K562 (cell line): ENCODE data around the gene NOSTRIN. TPM values are rescaled to one million over a fixed set of nuclear protein-coding genes. Genes with fewer than 3 reads are reported as not detected.
A peak's percentile ranks its signal among the peaks of the same experiment; 100 is the strongest.

Experiments used
- ATAC-seq: fragments of 200-7000 bp; cut with Tn5 transposase; 3 replicates; pipeline ENCODE4 v1.9.1; 2020; ENCODE audit warnings: moderate library complexity
- BruUV-seq: library from RNA; stranded (reverse); fragments of 400-500 nt; replicated peaks from 2 replicates; lab custom pipeline; 2021; lab: Mats Ljungman, UMichigan
- CTCF ChIA-PET: fragments of 300-600 bp; formaldehyde crosslinking; extraction: SDS; loops from one replicate; lab custom pipeline; 2021; ENCODE audit warnings: low intra/inter-chr PET ratio; lab: Yijun Ruan, JAX
- POLR2A ChIA-PET: fragments of 300-600, 350-650 bp; sonication (Branson Sonifier 250); formaldehyde crosslinking; extraction: SDS; loops from one replicate; lab custom pipeline; 2021; ENCODE audit warnings: antibody characterized with exemption, inconsistent platforms; lab: Yijun Ruan, JAX
- DNase-seq, 4 experiments: peaks; one replicate each; pipeline versions ENCODE4 v3.0.0 to v3.0.0-alpha.2; 2011 to 2018; ENCODE audit warnings: low spot score in 3 of 4, mixed read lengths in 3 of 4; ENCODE audit errors: extremely low read depth in 1 of 4
- FAIRE-seq: peaks from 2 replicates; lab custom pipeline; 2011; peaks lifted over from hg19 to GRCh38; lab: Jason Lieb, UNC
- H2AFZ ChIP-seq: 2 replicates; pipeline ENCODE4 v1.6.0; 2011; ENCODE audit warnings: low read depth, low read length, control low read depth, inconsistent platforms
- H3K27ac ChIP-seq: fragments of 200-600 bp; 3 replicates; pipeline ENCODE4 v1.8.0; 2011; ENCODE audit warnings: low read depth, mild to moderate bottlenecking, control low read depth, inconsistent platforms, low read length, moderate library complexity, mixed read lengths; ENCODE audit errors: extremely low read depth
- H3K27me3 ChIP-seq, 2 experiments: fragments of 300-600 bp in 1 of 2; 2 replicates in 1 of 2; 3 replicates in 1 of 2; pipeline versions ENCODE4 v1.6.0 to v1.8.0; 2011; ENCODE audit warnings: inconsistent platforms in 2 of 2, low read length in 2 of 2, mild to moderate bottlenecking in 1 of 2, mixed read lengths in 1 of 2, moderate library complexity in 1 of 2; ENCODE audit not compliant: control insufficient read depth in 2 of 2, insufficient read depth in 2 of 2
- H3K36me3 ChIP-seq: fragments of 300-600 bp; 3 replicates; pipeline ENCODE4 v1.8.0; 2011; ENCODE audit warnings: mild to moderate bottlenecking, low read length, inconsistent platforms; ENCODE audit not compliant: control insufficient read depth, insufficient read depth
- H3K4me1 ChIP-seq, 2 experiments: fragments of 200-600 bp in 1 of 2; replicated peaks in 1 of 2; 2 replicates in 1 of 2; 3 replicates in 1 of 2; pipeline versions ENCODE4 v1.5.1 to v1.8.0; 2011; ENCODE audit warnings: inconsistent platforms in 2 of 2, low read length in 2 of 2, mild to moderate bottlenecking in 1 of 2, mixed read lengths in 1 of 2, moderate library complexity in 1 of 2; ENCODE audit not compliant: control insufficient read depth in 2 of 2, insufficient read depth in 2 of 2
- H3K4me2 ChIP-seq: 2 replicates; pipeline ENCODE4 v1.6.1; 2011; ENCODE audit warnings: low read length, control low read depth, inconsistent platforms, mixed read lengths; ENCODE audit not compliant: insufficient read depth
- H3K4me3 ChIP-seq: fragments of 200-600 bp; sonication (generic), shearing (Covaris generic); 2 replicates; pipeline ENCODE4 v1.5.1; 2016; ENCODE audit warnings: control low read depth, inconsistent platforms
- H3K79me2 ChIP-seq: fragments of 200-600 bp; 3 replicates; pipeline ENCODE4 v1.8.0; 2011; ENCODE audit warnings: low read length, inconsistent platforms; ENCODE audit not compliant: control insufficient read depth, insufficient read depth
- H3K9ac ChIP-seq, 2 experiments: 2 replicates each; pipeline versions ENCODE4 v1.6.0 to v1.6.1; 2011; ENCODE audit warnings: low read depth in 2 of 2, low read length in 2 of 2, control low read depth in 1 of 2, inconsistent platforms in 1 of 2, mild to moderate bottlenecking in 1 of 2, mixed read lengths in 1 of 2; ENCODE audit not compliant: insufficient read depth in 1 of 2
- H3K9me1 ChIP-seq: one replicate; pipeline ENCODE4 v1.6.0; 2011; ENCODE audit warnings: inconsistent platforms, mild to moderate bottlenecking, low read length, moderate library complexity; ENCODE audit not compliant: control insufficient read depth, insufficient read depth
- H3K9me3 ChIP-seq: replicated peaks from 2 replicates; pipeline ENCODE4 v1.5.1; 2011; ENCODE audit warnings: low read depth, low read length, inconsistent platforms; ENCODE audit not compliant: control insufficient read depth, insufficient read depth
- H4K20me1 ChIP-seq: replicated peaks from 2 replicates; pipeline ENCODE4 v1.6.1; 2011; ENCODE audit warnings: low read length, inconsistent platforms, mixed read lengths; ENCODE audit not compliant: control insufficient read depth, insufficient read depth
- CC2D1A ChIP-seq: fragments of 450-650 bp; IDR thresholded peaks from 2 replicates; pipeline ENCODE4 v1.6.1; 2017; ENCODE audit warnings: mild to moderate bottlenecking
- FOSL1 ChIP-seq: fragments of 200-800 bp; sonication (Bioruptor generic); conservative IDR thresholded peaks from 2 replicates; pipeline ENCODE4 v1.6.1; 2016; ENCODE audit warnings: missing genetic modification characterization, missing compliant biosample characterization
- HCFC1 ChIP-seq: IDR thresholded peaks from 2 replicates; pipeline ENCODE4 v1.6.1; 2012; ENCODE audit warnings: low read depth, low read length, improper control_type of control experiment
- KHSRP ChIP-seq: fragments of 450-650 bp; IDR thresholded peaks from 2 replicates; pipeline ENCODE4 v1.6.1; 2017
- SMARCC2 ChIP-seq: fragments of 450-650 bp; IDR thresholded peaks from 2 replicates; pipeline ENCODE4 v1.6.1; 2017; ENCODE audit warnings: antibody characterized with exemption, moderate library complexity, mild to moderate bottlenecking, low read depth
- TBL1XR1 ChIP-seq, 2 experiments: IDR thresholded peaks; 2 replicates each; pipeline ENCODE4 v1.6.1; 2012; ENCODE audit warnings: improper control_type of control experiment in 2 of 2, low read length in 2 of 2, mild to moderate bottlenecking in 1 of 2
- ZEB2 ChIP-seq: fragments of 450-650 bp; IDR thresholded peaks from 2 replicates; pipeline ENCODE4 v1.6.1; 2016
- WGBS: fragments of 100-300 bp; shearing (Covaris generic); methylation state at CpG from one replicate; pipeline ENCODE4 v1.1.6; 2016; ENCODE audit warnings: low coverage, mixed read lengths; ENCODE audit not compliant: insufficient coverage; ENCODE audit errors: missing lambda C conversion rate; 5-methylcytosine and 5-hydroxymethylcytosine counted together
- in situ Hi-C: fragments of 300-500 bp; cut with MboI; formaldehyde crosslinking; loops from 4 replicates; pipeline ENCODE4 v1.15.0; 2018; ENCODE audit warnings: inconsistent platforms, mixed read lengths
- intact Hi-C: fragments of 100-400 bp; cut with micrococcal nuclease; formaldehyde crosslinking; loops from 2 replicates; pipeline ENCODE4 v1.14.2; 2022
- polyA plus RNA-seq, 8 experiments: library from polyadenylated mRNA; depleted of rRNA in 4 of 8; stranded (reverse) in 5 of 8; unstranded in 3 of 8; fragments of >200 nt; fragmentation: Nextera tagmentation in 2 of 8; fragmentation: Illumina TruSeq in 1 of 8; extraction: Ambion mirVana in 2 of 8; extraction: Trizol in 1 of 8; gene quantifications; 2 replicates each; pipeline versions ENCODE4 v1.2.1 to v1.2.3, GENCODE V29; 2011 to 2014; ENCODE audit warnings: inconsistent platforms in 1 of 8, missing spikeins in 1 of 8
- total RNA-seq, 7 experiments: library from RNA; depleted of rRNA in 6 of 7; stranded (reverse); fragments of >200 nt in 6 of 7; fragmentation: Illumina TruSeq in 2 of 7; extraction: Trizol in 2 of 7; gene quantifications; 2 replicates each; pipeline versions ENCODE4 v1.2.1 to v1.2.3, GENCODE V29; 2011 to 2021; ENCODE audit warnings: low replicate concordance in 1 of 7
- TF ChIP-seq, protein P1 (sequence below): fragments of 200-400 bp; formaldehyde crosslinking; IDR thresholded peaks from 2 replicates; pipeline ENCODE4 v1.6.1; 2017; ENCODE audit warnings: mild to moderate bottlenecking, low read depth, low read length, moderate library complexity
- TF ChIP-seq, protein P2 (sequence below), 2 experiments: IDR thresholded peaks in 1 of 2; conservative IDR thresholded peaks in 1 of 2; 2 replicates each; pipeline ENCODE4 v1.6.1; 2016; ENCODE audit warnings: low read depth in 2 of 2, mild to moderate bottlenecking in 1 of 2, missing compliant biosample characterization in 1 of 2, missing genetic modification characterization in 1 of 2, moderate library complexity in 1 of 2

The NOSTRIN gene
- total and polyA plus RNA-seq, 9 of the 15 experiments (the other 6 are each of a cell fraction or from before 2014, with no cell fraction given) = 26.7 to 82.9 (median 56.3) TPM

DNA sequence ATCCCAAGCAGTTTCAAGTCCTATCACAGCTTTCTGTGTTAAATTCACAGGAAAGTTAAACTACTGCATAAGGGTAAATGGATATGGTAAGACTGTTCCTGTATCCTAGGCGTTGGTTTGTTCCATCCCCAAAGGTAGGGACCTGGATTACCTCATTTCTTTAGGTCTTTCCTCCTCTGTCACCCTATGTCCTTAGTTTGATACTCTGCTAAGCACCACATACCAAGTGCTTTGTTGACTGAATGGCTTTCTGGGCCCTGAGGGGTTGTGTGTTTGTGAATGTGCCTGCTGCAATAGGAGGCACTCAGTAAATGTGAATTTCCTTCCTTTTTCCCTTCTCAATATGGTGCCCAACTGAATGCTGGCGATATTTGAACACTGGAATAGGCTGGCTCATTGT, 7.8 kb downstream of the NOSTRIN start:
- BruUV-seq = no TSS peak
- H3K4me3 ChIP-seq = no peak overlapping the region
- peaks cover 3 to 61% of the 10 kb centered on the region in 2 experiments; a peak in 4 of 5 replicates for H3K4me1 ChIP-seq
- no peak overlapping the region for H3K27ac ChIP-seq
- peaks cover 37% of the 10 kb centered on the region for H3K36me3 ChIP-seq
- H3K9me1 ChIP-seq = no peaks in the 10 kb centered on the region
- FAIRE-seq (no peak), DNase-seq (no peak), ATAC-seq (no peak)
- peaks cover 45% of the 10 kb centered on the region for H3K79me2 ChIP-seq
- no peaks in the 10 kb centered on the region for H3K27me3 ChIP-seq
- POLR2A ChIA-PET = interaction anchor here (1.2 kb wide), 1 partner anchor 9 kb away, joined by 4 read pairs; no protein-coding TSS in a partner anchor
- CTCF ChIA-PET = no interaction called here
- no peak overlapping the region for H3K9ac ChIP-seq
- intact Hi-C loops = no loop called here
- no peaks in the 10 kb centered on the region for H3K9me3 ChIP-seq
- TF ChIP-seq CC2D1A (no peak), KHSRP (no peak)
- TF ChIP-seq, protein P1, sequence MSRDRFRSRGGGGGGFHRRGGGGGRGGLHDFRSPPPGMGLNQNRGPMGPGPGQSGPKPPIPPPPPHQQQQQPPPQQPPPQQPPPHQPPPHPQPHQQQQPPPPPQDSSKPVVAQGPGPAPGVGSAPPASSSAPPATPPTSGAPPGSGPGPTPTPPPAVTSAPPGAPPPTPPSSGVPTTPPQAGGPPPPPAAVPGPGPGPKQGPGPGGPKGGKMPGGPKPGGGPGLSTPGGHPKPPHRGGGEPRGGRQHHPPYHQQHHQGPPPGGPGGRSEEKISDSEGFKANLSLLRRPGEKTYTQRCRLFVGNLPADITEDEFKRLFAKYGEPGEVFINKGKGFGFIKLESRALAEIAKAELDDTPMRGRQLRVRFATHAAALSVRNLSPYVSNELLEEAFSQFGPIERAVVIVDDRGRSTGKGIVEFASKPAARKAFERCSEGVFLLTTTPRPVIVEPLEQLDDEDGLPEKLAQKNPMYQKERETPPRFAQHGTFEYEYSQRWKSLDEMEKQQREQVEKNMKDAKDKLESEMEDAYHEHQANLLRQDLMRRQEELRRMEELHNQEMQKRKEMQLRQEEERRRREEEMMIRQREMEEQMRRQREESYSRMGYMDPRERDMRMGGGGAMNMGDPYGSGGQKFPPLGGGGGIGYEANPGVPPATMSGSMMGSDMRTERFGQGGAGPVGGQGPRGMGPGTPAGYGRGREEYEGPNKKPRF = no peak
- H3K4me2 ChIP-seq = no peak overlapping the region
- H4K20me1 ChIP-seq = no peaks in the 10 kb centered on the region
- in situ Hi-C loops = no loop called here
- H2AFZ ChIP-seq = 0 out of 2 replicates have a peak overlapping the region, but pooled peaks have one; percentile 4
- WGBS = 73% methylated on average over 2 of the region's 2 CpGs

DNA sequence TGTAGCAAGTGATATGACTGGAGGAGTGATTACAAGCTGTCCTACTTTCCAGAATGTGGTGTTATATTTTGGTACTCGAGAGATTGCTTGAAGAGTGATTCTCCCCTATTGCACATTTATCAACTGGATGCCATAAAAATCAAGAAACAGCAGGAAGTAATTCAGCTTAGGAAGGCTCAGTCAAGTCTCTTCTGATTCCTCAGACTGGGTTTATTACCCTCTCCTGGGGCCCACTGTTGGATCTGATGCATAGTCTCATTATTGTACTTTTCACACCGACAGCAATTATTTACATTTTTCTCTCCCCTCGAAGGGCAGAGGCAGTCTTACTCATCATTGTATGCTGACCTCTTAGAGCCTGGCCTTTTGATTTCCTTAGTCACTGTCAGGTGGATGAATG, 9.3 kb downstream of the NOSTRIN start:
- POLR2A ChIA-PET = no interaction called here
- intact Hi-C loops (no loop called here), in situ Hi-C loops (no loop called here)
- BruUV-seq = no TSS peak
- Histone ChIP-seq H3K4me2 (no peak overlapping the region), H4K20me1 (no peaks in the 10 kb centered on the region), H3K9ac (no peak overlapping the region), H2AFZ (peak overlapping the region; percentile 21; the same call in 1 of the 2 replicates), H3K4me3 (no peak overlapping the region), H3K4me1 (peaks cover 3 to 47% of the 10 kb centered on the region in 2 experiments; a peak in 4 of 5 replicates), H3K79me2 (peaks cover 30% of the 10 kb centered on the region), H3K27me3 (no peaks in the 10 kb centered on the region), H3K9me1 (no peaks in the 10 kb centered on the region), H3K36me3 (peaks cover 42% of the 10 kb centered on the region), H3K9me3 (no peaks in the 10 kb centered on the region), H3K27ac (no peak overlapping the region)
- no peak for FAIRE-seq
- CTCF ChIA-PET = no interaction called here
- no peak for ATAC-seq
- 39% methylated on average over 3 of the region's 3 CpGs for WGBS
- no peak for DNase-seq
- TF ChIP-seq HCFC1 (no peak), SMARCC2 (no peak), FOSL1 (tag) (peak; percentile 41; the same call in 1 of the 2 replicates), TBL1XR1 (IDR thresholded peaks at IDR 0.05; ENCODE audit: low read length in 2 of 2) (no peak), ZEB2 (no peak)
- TF ChIP-seq, protein P2, sequence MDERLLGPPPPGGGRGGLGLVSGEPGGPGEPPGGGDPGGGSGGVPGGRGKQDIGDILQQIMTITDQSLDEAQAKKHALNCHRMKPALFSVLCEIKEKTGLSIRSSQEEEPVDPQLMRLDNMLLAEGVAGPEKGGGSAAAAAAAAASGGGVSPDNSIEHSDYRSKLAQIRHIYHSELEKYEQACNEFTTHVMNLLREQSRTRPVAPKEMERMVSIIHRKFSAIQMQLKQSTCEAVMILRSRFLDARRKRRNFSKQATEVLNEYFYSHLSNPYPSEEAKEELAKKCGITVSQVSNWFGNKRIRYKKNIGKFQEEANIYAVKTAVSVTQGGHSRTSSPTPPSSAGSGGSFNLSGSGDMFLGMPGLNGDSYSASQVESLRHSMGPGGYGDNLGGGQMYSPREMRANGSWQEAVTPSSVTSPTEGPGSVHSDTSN (CRISPR knock-in tag; IDR thresholded peaks at IDR 0.05; ENCODE audit: low read depth) = no peak
- TF ChIP-seq, protein P2 (tag; conservative IDR thresholded peaks at IDR 0.05; ENCODE audit: low read depth) = 0 out of 2 replicates have a peak, but pooled peaks have one; percentile 20
